DMS79 treated with DMSO at 0.1 percent for 48 hours (cell line): ENCODE results near the gene POGK.
"Not testable (repeated sequence)": the region's sequence is repeated elsewhere in the genome, so short reads cannot be mapped to it uniquely, and the experiment has no call there.

ENCODE experiments used
- DNase-seq: peaks from one replicate; lab custom pipeline; 2025; lab: John Stamatoyannopoulos, UW

POGK gene

DNA sequence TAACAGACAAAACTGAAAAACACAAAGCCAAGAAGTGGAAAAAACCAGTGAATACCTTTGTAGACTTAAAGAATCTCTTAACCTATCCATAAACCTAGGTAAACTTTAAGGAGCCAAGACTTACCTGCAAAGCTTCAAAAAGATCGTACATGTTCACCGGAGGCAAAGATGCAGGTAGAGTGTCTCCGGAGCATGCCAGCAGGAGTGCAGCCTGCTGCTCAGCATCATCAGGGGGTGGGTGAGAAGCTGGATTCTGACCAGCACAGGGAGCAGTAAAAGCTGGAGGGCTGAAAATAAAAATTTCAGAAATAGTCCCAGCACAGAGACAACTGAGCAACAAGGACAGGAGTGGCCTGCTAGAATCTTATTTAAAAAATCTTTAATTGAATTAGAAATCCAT, 18.7 kb downstream of the POGK start:
- no peak for DNase-seq

DNA sequence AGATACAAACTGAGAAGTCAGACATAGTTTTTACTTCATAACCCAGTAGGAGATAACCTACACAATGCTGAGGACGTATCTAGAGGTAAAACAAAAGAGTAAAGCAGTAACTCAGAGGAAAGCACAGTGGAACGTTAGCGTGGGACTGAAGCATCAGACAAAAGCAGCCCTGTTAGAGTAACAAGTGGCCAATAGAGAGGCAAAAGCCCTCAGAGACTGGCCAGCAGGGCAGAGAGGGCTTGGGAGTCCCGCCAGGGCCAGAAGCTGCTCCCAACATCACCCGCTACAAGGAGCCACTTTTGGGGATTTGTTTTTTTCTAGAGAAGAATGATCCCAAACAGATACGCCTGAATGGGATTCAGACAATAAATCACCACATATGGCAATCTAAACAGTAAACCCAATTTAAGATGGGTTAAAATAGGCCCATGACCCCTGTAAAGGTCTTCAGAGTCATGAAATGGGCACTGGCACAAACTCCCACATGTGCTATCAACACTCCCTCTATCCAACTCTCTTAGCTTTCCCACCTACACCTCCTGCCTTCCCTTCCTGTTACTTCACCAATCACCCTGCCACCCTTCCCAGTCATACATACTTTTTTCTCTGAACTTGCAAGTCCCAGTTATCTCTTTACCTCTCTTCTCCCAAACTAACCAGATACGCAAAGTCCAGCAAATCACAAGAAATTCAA, 19.6 kb downstream of the POGK start:
- DNase-seq: no peak

DNA sequence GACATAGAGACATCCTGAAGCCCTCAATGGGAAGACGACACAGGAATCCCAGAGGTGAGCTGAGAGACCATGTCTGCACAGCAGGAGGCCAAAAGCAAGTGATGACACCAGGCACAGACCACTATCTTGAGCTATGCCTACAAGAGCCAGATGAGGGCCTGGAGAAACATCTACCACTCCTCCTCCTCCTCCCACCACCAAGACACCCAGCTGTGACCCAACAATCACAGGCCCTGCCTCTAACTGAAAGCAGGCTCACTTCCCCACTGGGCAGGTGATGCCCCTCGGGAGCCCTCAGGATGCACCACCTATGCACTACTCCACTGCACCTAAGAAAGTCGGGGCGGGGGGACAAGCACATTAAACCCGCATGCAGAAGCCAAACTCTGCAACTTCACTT, 20.3 kb downstream of the POGK start:
- no peak for DNase-seq

DNA sequence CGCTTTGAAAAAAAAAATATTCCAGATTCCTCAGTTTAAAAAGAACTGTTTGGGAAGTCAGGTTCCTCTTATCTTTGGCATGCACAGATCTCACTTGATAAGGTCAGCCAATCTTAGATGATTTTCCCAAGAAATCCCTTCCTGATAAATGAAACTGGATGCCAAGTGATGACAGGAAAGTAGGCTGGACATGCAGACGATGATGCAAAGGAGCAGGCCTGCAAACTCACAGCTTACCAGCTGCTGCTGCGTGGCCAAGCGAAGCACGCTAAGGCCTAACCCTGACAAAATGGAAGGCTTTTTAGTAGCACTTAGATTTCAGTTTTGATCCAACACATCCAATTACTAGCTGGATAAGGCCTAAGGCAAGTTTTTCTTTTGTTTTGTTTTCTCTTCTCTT, 26.7 kb downstream of the POGK start:
- DNase-seq: no peak

DNA sequence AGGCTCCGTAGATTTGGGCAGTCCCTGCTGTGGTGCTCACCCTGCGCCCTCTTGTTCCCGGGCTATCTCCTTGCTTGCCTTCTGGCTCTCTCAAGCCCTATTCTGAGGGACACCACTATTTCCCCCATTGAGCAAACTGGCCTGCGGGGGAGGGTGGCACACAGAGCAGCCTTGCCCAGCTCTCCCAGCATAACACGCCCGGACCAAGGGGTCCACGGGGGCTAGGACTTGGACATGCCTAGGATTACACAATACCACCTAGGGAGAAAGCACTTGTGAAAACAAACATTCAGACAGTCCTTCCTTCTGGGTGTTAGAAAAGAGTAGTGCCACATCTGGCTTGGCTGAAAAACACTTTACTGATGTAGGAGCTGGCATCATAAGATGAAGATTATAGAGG, 29.4 kb downstream of the POGK start:
- DNase-seq: no peak

- DNase-seq: no peak
Observed at GRCh38 chr1:166869318-166870099, 30.2 kb downstream of the POGK start.

DNA sequence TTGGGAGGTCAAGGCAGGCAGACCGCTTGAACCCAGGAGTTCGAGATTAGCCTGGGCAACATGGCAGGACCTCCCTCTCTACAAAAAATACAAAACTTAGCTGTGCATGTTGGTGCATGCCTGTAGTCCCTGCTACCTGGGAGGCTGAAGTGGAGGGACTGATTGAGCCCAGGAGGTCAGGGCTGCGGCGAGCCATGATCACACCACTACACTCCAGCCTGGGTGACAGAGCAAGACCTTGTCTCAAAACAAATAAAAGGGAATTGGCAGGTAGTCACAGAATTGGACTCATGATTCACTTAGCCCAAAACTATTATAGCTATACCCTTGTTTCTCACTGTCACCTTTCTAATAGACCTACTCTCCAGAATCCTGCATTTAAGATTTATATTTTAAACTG, 31.3 kb downstream of the POGK start:
- no peak for DNase-seq

DNA sequence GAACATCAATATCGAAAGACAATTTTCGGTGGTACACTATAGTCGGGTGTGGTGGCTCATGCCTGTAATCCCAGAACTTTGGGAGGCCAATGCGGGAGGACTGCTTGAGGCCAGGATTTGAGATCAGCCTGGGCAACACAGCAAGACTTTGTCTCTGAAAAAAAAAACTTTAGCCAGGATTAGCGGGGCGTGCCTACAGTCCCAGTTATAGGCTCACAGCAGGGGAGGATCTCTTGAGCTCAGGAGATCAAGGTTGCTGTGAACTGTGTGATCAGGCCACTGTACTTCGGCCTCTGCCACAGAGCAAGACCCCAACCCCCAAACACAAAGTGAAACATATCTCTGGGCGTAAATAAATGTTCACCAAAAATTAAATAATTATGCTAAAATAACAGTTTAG, 35.2 kb downstream of the POGK start:
- DNase-seq: no peak

DNA sequence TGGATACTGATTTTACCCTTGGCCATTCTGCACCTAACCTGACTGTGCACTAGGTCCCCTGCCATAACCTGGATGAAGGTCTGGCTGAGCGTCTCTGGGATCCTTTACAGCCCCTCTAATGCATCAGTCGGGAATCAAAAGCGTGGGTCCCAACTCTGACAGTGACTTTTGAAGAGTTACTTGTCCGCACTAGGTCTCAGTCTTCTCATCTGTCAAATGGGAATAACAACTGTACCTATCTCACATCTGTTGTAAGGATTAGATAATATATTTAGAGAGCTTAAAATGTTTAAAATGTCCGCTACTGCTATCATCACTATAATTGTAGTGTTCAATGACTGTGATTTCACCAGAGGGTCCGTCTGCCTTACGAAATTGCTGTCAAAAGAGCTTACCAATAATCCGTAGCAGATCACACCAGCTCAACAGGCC, 36.0 kb downstream of the POGK start:
- no peak for DNase-seq

- peak; percentile 99 for DNase-seq
Observed at GRCh38 chr1:166875734-166876539, 36.7 kb downstream of the POGK start, which contains the start of gene TADA1. TADA1 (minus strand) TSS chr1:166876264; CDS start chr1:166876233, 31 bp downstream.

- DNase-seq: no peak
Observed at GRCh38 chr1:166876540-166876838, 37.2 kb downstream of the POGK start.

DNA sequence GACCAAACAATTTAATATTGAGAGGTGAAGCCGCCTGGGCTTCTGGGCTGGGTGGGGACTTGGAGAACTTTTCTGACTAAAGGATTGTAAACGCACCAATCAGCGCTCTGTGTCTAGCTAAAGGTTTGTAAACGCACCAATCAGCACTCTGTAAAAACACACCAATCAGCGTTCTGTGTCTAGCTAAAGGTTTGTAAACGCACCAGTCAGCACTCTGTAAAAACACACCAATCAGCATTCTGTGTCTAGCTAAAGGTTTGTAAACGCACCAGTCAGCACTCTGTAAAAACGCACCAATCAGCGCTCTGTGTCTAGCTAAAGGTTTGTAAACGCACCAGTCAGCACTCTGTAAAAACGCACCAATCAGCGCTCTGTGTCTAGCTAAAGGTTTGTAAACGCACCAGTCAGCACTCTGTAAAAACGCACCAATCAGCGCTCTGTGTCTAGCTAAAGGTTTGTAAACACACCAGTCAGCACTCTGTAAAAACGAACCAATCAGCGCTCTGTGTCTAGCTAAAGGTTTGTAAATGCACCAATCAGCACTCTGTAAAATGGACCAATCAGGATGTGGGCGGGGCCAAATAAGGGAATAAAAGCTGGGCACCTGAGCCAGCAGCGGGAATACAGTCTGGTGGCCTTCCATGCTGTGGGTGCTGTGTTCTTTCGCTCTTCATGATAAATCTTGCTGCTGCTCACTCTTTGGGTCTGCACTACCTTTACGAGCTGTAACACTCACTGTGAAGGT, 39.1 kb downstream of the POGK start:
- not testable (repeated sequence) for DNase-seq

DNA sequence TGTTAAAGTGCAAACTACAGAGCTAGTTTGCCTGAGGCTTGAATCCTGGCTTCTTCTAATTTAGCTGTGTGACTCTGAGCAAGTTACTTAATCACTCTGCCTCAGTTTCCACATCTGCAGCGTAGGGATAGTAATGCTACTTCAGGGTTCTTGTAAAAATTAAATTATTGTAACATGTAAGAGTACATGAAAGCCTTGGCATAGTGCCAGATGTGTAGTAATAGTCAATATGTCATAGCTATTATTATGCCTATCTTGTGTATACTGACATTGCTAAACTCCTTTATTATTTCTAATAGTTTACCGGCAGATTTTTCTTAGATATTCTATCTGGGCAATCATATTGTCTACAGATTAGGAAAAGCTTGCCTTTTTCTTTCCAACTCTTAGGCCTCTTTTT, 43.6 kb downstream of the POGK start:
- no peak for DNase-seq

- DNase-seq: no peak
Observed at GRCh38 chr1:166884040-166884642, 44.9 kb downstream of the POGK start.

- DNase-seq: no peak
Observed at GRCh38 chr1:166884971-166885370, 45.7 kb downstream of the POGK start.

- DNase-seq: no peak
Observed at GRCh38 chr1:166888373-166889111, 49.3 kb downstream of the POGK start.

GRCh38 chr1:166889776-166890175, 50.5 kb downstream of the POGK start:
- no peak for DNase-seq

DNA sequence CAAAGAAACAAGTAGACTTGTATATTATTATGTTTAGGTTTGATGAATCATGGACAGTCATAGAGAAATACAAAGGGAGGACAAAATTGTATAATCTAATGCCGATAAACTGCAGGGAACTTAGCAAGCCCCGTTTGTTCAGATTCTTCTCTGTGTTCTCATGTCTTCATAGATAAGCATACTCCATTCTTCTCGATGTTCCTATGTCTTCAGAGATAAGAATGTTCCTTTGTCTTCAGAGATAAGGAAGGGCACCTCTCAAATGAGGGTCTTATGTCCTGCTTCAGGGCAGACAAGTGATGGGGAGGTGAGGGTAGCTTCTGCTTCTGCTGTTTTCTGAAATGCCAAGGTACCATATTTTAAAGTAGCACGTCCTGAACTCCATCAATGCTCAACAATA, 56.5 kb downstream of the POGK start:
- DNase-seq: no peak

GRCh38 chr1:166899769-166900168, 60.5 kb downstream of the POGK start:
- DNase-seq: no peak

- DNase-seq: no peak
Observed at GRCh38 chr1:166900987-166901386, 61.7 kb downstream of the POGK start.

GRCh38 chr1:166902279-166902678, 63.0 kb downstream of the POGK start:
- no peak for DNase-seq
